ENCODE measurements around the gene ADAP1.

The ADAP1 gene

GRCh38 chr7:995571-995970 lies 41.1 kb upstream of the ADAP1 start:
- Histone ChIP-seq H3K27ac (ENCODE audit: low read depth, low read length) (no peak overlapping the region), H3K36me3 (ENCODE audit: control insufficient read depth, insufficient read depth, low read length) (0 out of 2 replicates have a peak, but pooled peaks cover 4% of the 10 kb centered on the region), H3K27me3 (ENCODE audit: control insufficient read depth, insufficient read depth, low read length) (no peaks in the 10 kb centered on the region), H3K9ac (ENCODE audit: low read depth, low read length) (no peak overlapping the region), H3K4me3 (ENCODE audit: low read depth, low read length) (no peak overlapping the region), H3K9me3 (ENCODE audit: control insufficient read depth, insufficient read depth, low read length) (no peaks in the 10 kb centered on the region), H3K4me1 (ENCODE audit: control insufficient read depth, insufficient read depth, low read length) (no peaks in the 10 kb centered on the region)

- Histone ChIP-seq H3K9me3 (ENCODE audit: control insufficient read depth, insufficient read depth, low read length) (no peaks in the 10 kb centered on the region), H3K9ac (ENCODE audit: low read depth, low read length) (no peak overlapping the region), H3K27ac (ENCODE audit: low read depth, low read length) (no peak overlapping the region), H3K36me3 (ENCODE audit: control insufficient read depth, insufficient read depth, low read length) (0 out of 2 replicates have a peak, but pooled peaks cover 4% of the 10 kb centered on the region), H3K27me3 (ENCODE audit: control insufficient read depth, insufficient read depth, low read length) (no peaks in the 10 kb centered on the region), H3K4me3 (ENCODE audit: low read depth, low read length) (no peak overlapping the region), H3K4me1 (ENCODE audit: control insufficient read depth, insufficient read depth, low read length) (no peaks in the 10 kb centered on the region)
Measured at GRCh38 chr7:994592-995308, 40.3 kb upstream of the ADAP1 start.

GRCh38 chr7:992709-993607 lies 38.5 kb upstream of the ADAP1 start:
- no peak overlapping the region for H3K9ac ChIP-seq (ENCODE audit: low read depth, low read length)
- H3K27ac ChIP-seq (ENCODE audit: low read depth, low read length), result no peak overlapping the region
- H3K36me3 ChIP-seq (ENCODE audit: control insufficient read depth, insufficient read depth, low read length), result no peaks in the 10 kb centered on the region
- no peak overlapping the region for H3K4me3 ChIP-seq (ENCODE audit: low read depth, low read length)
- no peaks in the 10 kb centered on the region for H3K4me1 ChIP-seq (ENCODE audit: control insufficient read depth, insufficient read depth, low read length)
- no peaks in the 10 kb centered on the region for H3K27me3 ChIP-seq (ENCODE audit: control insufficient read depth, insufficient read depth, low read length)
- H3K9me3 ChIP-seq (ENCODE audit: control insufficient read depth, insufficient read depth, low read length), result no peaks in the 10 kb centered on the region

GRCh38 chr7:991729-992656 lies 37.5 kb upstream of the ADAP1 start:
- Histone ChIP-seq H3K9ac (ENCODE audit: low read depth, low read length) (no peak overlapping the region), H3K4me1 (ENCODE audit: control insufficient read depth, insufficient read depth, low read length) (no peaks in the 10 kb centered on the region)

GRCh38 chr7:990933-991728 lies 36.7 kb upstream of the ADAP1 start:
- Histone ChIP-seq H3K9ac (ENCODE audit: low read depth, low read length) (no peak overlapping the region), H3K27ac (ENCODE audit: low read depth, low read length) (no peak overlapping the region), H3K36me3 (ENCODE audit: control insufficient read depth, insufficient read depth, low read length) (no peaks in the 10 kb centered on the region), H3K4me3 (ENCODE audit: low read depth, low read length) (no peak overlapping the region), H3K4me1 (ENCODE audit: control insufficient read depth, insufficient read depth, low read length) (no peaks in the 10 kb centered on the region), H3K9me3 (ENCODE audit: control insufficient read depth, insufficient read depth, low read length) (no peaks in the 10 kb centered on the region), H3K27me3 (ENCODE audit: control insufficient read depth, insufficient read depth, low read length) (no peaks in the 10 kb centered on the region)

More at GRCh38 chr7:991729-992656, 37.5 kb upstream of the ADAP1 start:
- Histone ChIP-seq H3K36me3 (ENCODE audit: control insufficient read depth, insufficient read depth, low read length) (no peaks in the 10 kb centered on the region), H3K4me3 (ENCODE audit: low read depth, low read length) (no peak overlapping the region), H3K27ac (ENCODE audit: low read depth, low read length) (no peak overlapping the region), H3K27me3 (ENCODE audit: control insufficient read depth, insufficient read depth, low read length) (no peaks in the 10 kb centered on the region), H3K9me3 (ENCODE audit: control insufficient read depth, insufficient read depth, low read length) (no peaks in the 10 kb centered on the region)

- H3K36me3 ChIP-seq (ENCODE audit: control insufficient read depth, insufficient read depth, low read length), result no peaks in the 10 kb centered on the region
- H3K27me3 ChIP-seq (ENCODE audit: control insufficient read depth, insufficient read depth, low read length), result no peaks in the 10 kb centered on the region
- no peaks in the 10 kb centered on the region for H3K4me1 ChIP-seq (ENCODE audit: control insufficient read depth, insufficient read depth, low read length)
- no peaks in the 10 kb centered on the region for H3K9me3 ChIP-seq (ENCODE audit: control insufficient read depth, insufficient read depth, low read length)
- no peak overlapping the region for H3K4me3 ChIP-seq (ENCODE audit: low read depth, low read length)
- no peak overlapping the region for H3K9ac ChIP-seq (ENCODE audit: low read depth, low read length)
- H3K27ac ChIP-seq (ENCODE audit: low read depth, low read length), result no peak overlapping the region
Measured at GRCh38 chr7:990352-990932, 36.0 kb upstream of the ADAP1 start.

- Histone ChIP-seq H3K9ac (ENCODE audit: low read depth, low read length) (no peak overlapping the region), H3K4me3 (ENCODE audit: low read depth, low read length) (no peak overlapping the region), H3K9me3 (ENCODE audit: control insufficient read depth, insufficient read depth, low read length) (no peaks in the 10 kb centered on the region), H3K27ac (ENCODE audit: low read depth, low read length) (no peak overlapping the region), H3K4me1 (ENCODE audit: control insufficient read depth, insufficient read depth, low read length) (no peaks in the 10 kb centered on the region), H3K36me3 (ENCODE audit: control insufficient read depth, insufficient read depth, low read length) (no peaks in the 10 kb centered on the region), H3K27me3 (ENCODE audit: control insufficient read depth, insufficient read depth, low read length) (no peaks in the 10 kb centered on the region)
Measured at GRCh38 chr7:988963-989529, 34.6 kb upstream of the ADAP1 start.

GRCh38 chr7:988426-988911 lies 34.0 kb upstream of the ADAP1 start:
- Histone ChIP-seq H3K27ac (ENCODE audit: low read depth, low read length) (no peak overlapping the region), H3K4me3 (ENCODE audit: low read depth, low read length) (no peak overlapping the region)

GRCh38 chr7:987909-988308 lies 33.4 kb upstream of the ADAP1 start:
- Histone ChIP-seq H3K27ac (ENCODE audit: low read depth, low read length) (no peak overlapping the region), H3K4me3 (ENCODE audit: low read depth, low read length) (no peak overlapping the region), H3K27me3 (ENCODE audit: control insufficient read depth, insufficient read depth, low read length) (no peaks in the 10 kb centered on the region), H3K36me3 (ENCODE audit: control insufficient read depth, insufficient read depth, low read length) (no peaks in the 10 kb centered on the region), H3K9me3 (ENCODE audit: control insufficient read depth, insufficient read depth, low read length) (no peaks in the 10 kb centered on the region), H3K9ac (ENCODE audit: low read depth, low read length) (no peak overlapping the region), H3K4me1 (ENCODE audit: control insufficient read depth, insufficient read depth, low read length) (no peaks in the 10 kb centered on the region)

More at GRCh38 chr7:988426-988911, 34.0 kb upstream of the ADAP1 start:
- Histone ChIP-seq H3K36me3 (ENCODE audit: control insufficient read depth, insufficient read depth, low read length) (no peaks in the 10 kb centered on the region), H3K9ac (ENCODE audit: low read depth, low read length) (no peak overlapping the region), H3K9me3 (ENCODE audit: control insufficient read depth, insufficient read depth, low read length) (no peaks in the 10 kb centered on the region), H3K27me3 (ENCODE audit: control insufficient read depth, insufficient read depth, low read length) (no peaks in the 10 kb centered on the region), H3K4me1 (ENCODE audit: control insufficient read depth, insufficient read depth, low read length) (no peaks in the 10 kb centered on the region)
